Epithelial cell of esophagus (primary cell): ENCODE results near the gene ZFC3H1.
A peak's percentile ranks its signal among the peaks of the same experiment; 100 is the strongest.

Experiments
- DNase-seq: peaks from one replicate; pipeline ENCODE4 v3.0.0; 2010; ENCODE audit warnings: low read depth
- H3K4me3 ChIP-seq: 2 replicates; pipeline ENCODE4 v1.5.1; 2011; ENCODE audit warnings: mild to moderate bottlenecking, low read length, control low read depth
- CTCF ChIP-seq: IDR thresholded peaks from 2 replicates; pipeline ENCODE4 v1.5.1; 2011; ENCODE audit warnings: low read depth, mild to moderate bottlenecking, low read length, control low read depth, inconsistent platforms; ENCODE audit not compliant: insufficient read depth; ENCODE audit errors: missing control alignments

ZFC3H1 gene

GRCh38 chr12:71648537-71648936 lies 15.1 kb downstream of the ZFC3H1 start:
- no peak for TF ChIP-seq CTCF
- DNase-seq, result peak; percentile 18

GRCh38 chr12:71646512-71646911 lies 17.1 kb downstream of the ZFC3H1 start:
- no peak for DNase-seq
- no peak overlapping the region for H3K4me3 ChIP-seq
- TF ChIP-seq CTCF, result no peak

More at GRCh38 chr12:71648537-71648936, 15.1 kb downstream of the ZFC3H1 start:
- H3K4me3 ChIP-seq, result no peak overlapping the region

- H3K4me3 ChIP-seq, result no peak overlapping the region
- TF ChIP-seq CTCF, result no peak
- DNase-seq, result no peak
Measured at GRCh38 chr12:71645268-71645667, 18.4 kb downstream of the ZFC3H1 start.

- TF ChIP-seq CTCF, result no peak
- DNase-seq, result no peak
- no peak overlapping the region for H3K4me3 ChIP-seq
Measured at GRCh38 chr12:71642264-71642663, 21.4 kb downstream of the ZFC3H1 start.

- TF ChIP-seq CTCF, result no peak
- no peak overlapping the region for H3K4me3 ChIP-seq
- DNase-seq, result no peak
Measured at GRCh38 chr12:71641390-71641789, 22.3 kb downstream of the ZFC3H1 start.

- no peak for TF ChIP-seq CTCF
Measured at GRCh38 chr12:71640316-71640715, 23.3 kb downstream of the ZFC3H1 start.

GRCh38 chr12:71639341-71639760 lies 24.3 kb downstream of the ZFC3H1 start:
- TF ChIP-seq CTCF, result no peak
- no peak overlapping the region for H3K4me3 ChIP-seq
- no peak for DNase-seq

More at GRCh38 chr12:71640316-71640715, 23.3 kb downstream of the ZFC3H1 start:
- DNase-seq, result no peak
- H3K4me3 ChIP-seq, result no peak overlapping the region
